GM21619 (cell line): ENCODE data around the gene MAZ.
"Not testable (repeated sequence)": the region's sequence is repeated elsewhere in the genome, so short reads cannot be mapped to it uniquely, and the experiment has no call there.

ENCODE experiments used
- ATAC-seq: cut with Tn5 transposase; IDR thresholded peaks from one replicate; pipeline ENCODE4 v1.9.1; 2021; ENCODE audit not compliant: unreplicated experiment

MAZ gene

GRCh38 chr16:29784157-29784556 lies 22.2 kb upstream of the MAZ start:
- ATAC-seq, result no peak

GRCh38 chr16:29784901-29785500 lies 21.3 kb upstream of the MAZ start:
- ATAC-seq, result no peak

- ATAC-seq, result not testable (repeated sequence)
Measured at GRCh38 chr16:29787155-29787554, 19.2 kb upstream of the MAZ start.

- no peak for ATAC-seq
Measured at GRCh38 chr16:29789775-29790182, 16.6 kb upstream of the MAZ start.

GRCh38 chr16:29790183-29790948 lies 16.0 kb upstream of the MAZ start, which contains the start of gene KIF22:
KIF22 (plus strand) TSS chr16:29790751; CDS start chr16:29790760, 9 bp downstream.
- peak; percentile 86 for ATAC-seq

- peak; percentile 7 for ATAC-seq
Measured at GRCh38 chr16:29790949-29791844, 15.1 kb upstream of the MAZ start.

GRCh38 chr16:29791845-29792807 lies 14.2 kb upstream of the MAZ start:
- ATAC-seq, result no peak

- not testable (repeated sequence) for ATAC-seq
Measured at GRCh38 chr16:29793153-29793552, 13.2 kb upstream of the MAZ start.

- no peak for ATAC-seq
Measured at GRCh38 chr16:29794231-29794710, 12.1 kb upstream of the MAZ start.

- no peak for ATAC-seq
Measured at GRCh38 chr16:29802416-29802935, 3.9 kb upstream of the MAZ start.

GRCh38 chr16:29804020-29804419 lies 2.3 kb upstream of the MAZ start:
- no peak for ATAC-seq

GRCh38 chr16:29804455-29805231 lies 1.7 kb upstream of the MAZ start:
- no peak for ATAC-seq

GRCh38 chr16:29805232-29806098 lies 864 bp upstream of the MAZ start:
- ATAC-seq, result peak; percentile 49

- no peak for ATAC-seq
Measured at GRCh38 chr16:29806641-29807425, 504 bp downstream of the MAZ start.

GRCh38 chr16:29807426-29808218 lies 1.3 kb downstream of the MAZ start:
- ATAC-seq, result peak; percentile 17

GRCh38 chr16:29808219-29808900 lies 2.0 kb downstream of the MAZ start:
- no peak for ATAC-seq
